ENCODE measurements around the gene MAPRE2. TPM values are rescaled to one million over a fixed set of nuclear protein-coding genes. Genes with fewer than 3 reads are reported as not detected.

The MAPRE2 gene

Small RNAs within 50 kb of the gene (small RNA-seq; reads per million reads assigned to genes)
- not detected for gene AC015967.2

Data from skeletal muscle satellite cell (primary cell).